BLaER1 (cell line): ENCODE results near the gene PSIP1.

ENCODE experiments used
- H3K27ac ChIP-seq: shearing (Covaris generic); formaldehyde crosslinking; 2 replicates; pipeline ENCODE4 v1.8.1; 2022
- H3K27me3 ChIP-seq: shearing (Covaris generic); formaldehyde crosslinking; 2 replicates; pipeline ENCODE4 v1.8.1; 2022
- H3K36me3 ChIP-seq: shearing (Covaris generic); formaldehyde crosslinking; 2 replicates; pipeline ENCODE4 v1.8.1; 2022
- H3K4me1 ChIP-seq: shearing (Covaris generic); formaldehyde crosslinking; 2 replicates; pipeline ENCODE4 v1.8.1; 2022
- H3K4me2 ChIP-seq: shearing (Covaris generic); formaldehyde crosslinking; 2 replicates; pipeline ENCODE4 v1.8.1; 2022
- H3K4me3 ChIP-seq: shearing (Covaris generic); formaldehyde crosslinking; 2 replicates; pipeline ENCODE4 v1.8.1; 2022
- H3K9ac ChIP-seq: shearing (Covaris generic); formaldehyde crosslinking; 2 replicates; pipeline ENCODE4 v1.8.1; 2022
- H3K9me3 ChIP-seq: shearing (Covaris generic); formaldehyde crosslinking; 2 replicates; pipeline ENCODE4 v1.8.1; 2022
- H4K20me1 ChIP-seq: shearing (Covaris generic); formaldehyde crosslinking; 2 replicates; pipeline ENCODE4 v1.8.1; 2022
- Cebpa-rat ChIP-seq: shearing (Covaris generic); IDR thresholded peaks from 2 replicates; pipeline ENCODE4 v1.8.1; 2022

PSIP1 gene

GRCh38 chr9:15510789-15511575 is at the start of gene PSIP1:
PSIP1 (minus strand) TSS chr9:15510970; CDS start chr9:15510188, 782 bp downstream.
- Histone ChIP-seq H3K4me1 (peaks cover 46% of the 10 kb centered on the region), H3K4me3 (peak within 1 kb of the TSS; percentile 98), H4K20me1 (peaks cover 40% of the 10 kb centered on the region), H3K9me3 (no peaks in the 10 kb centered on the region), H3K9ac (peak within 1 kb of the TSS; percentile 98), H3K27me3 (no peaks in the 10 kb centered on the region), H3K4me2 (peak within 1 kb of the TSS; percentile 86), H3K27ac (peak within 1 kb of the TSS; percentile 99), H3K36me3 (peaks cover 29% of the 10 kb centered on the region)
- TF ChIP-seq Cebpa-rat, result no peak

- Histone ChIP-seq H3K9ac (peak overlapping the region; percentile 84), H3K27me3 (no peaks in the 10 kb centered on the region), H4K20me1 (no peaks in the 10 kb centered on the region), H3K27ac (peak overlapping the region; percentile 84), H3K4me3 (peak overlapping the region; percentile 77), H3K4me2 (peak overlapping the region; percentile 93), H3K9me3 (no peaks in the 10 kb centered on the region), H3K4me1 (peaks cover 19% of the 10 kb centered on the region), H3K36me3 (no peaks in the 10 kb centered on the region)
- TF ChIP-seq Cebpa-rat, result no peak
Measured at GRCh38 chr9:15553528-15553898, 42.7 kb upstream of the PSIP1 start.

- Histone ChIP-seq H3K27me3 (no peaks in the 10 kb centered on the region), H3K4me3 (peak within 1 kb of the TSS; percentile 77), H4K20me1 (no peaks in the 10 kb centered on the region), H3K9ac (peak within 1 kb of the TSS; percentile 84), H3K9me3 (no peaks in the 10 kb centered on the region), H3K36me3 (no peaks in the 10 kb centered on the region), H3K4me2 (peak within 1 kb of the TSS; percentile 93), H3K4me1 (peaks cover 19% of the 10 kb centered on the region), H3K27ac (peak within 1 kb of the TSS; percentile 84)
- no peak for TF ChIP-seq Cebpa-rat
Measured at GRCh38 chr9:15552636-15553527, 42.1 kb upstream of the PSIP1 start, which contains the start of gene CCDC171. CCDC171 (plus strand) TSS chr9:15553043; CDS start chr9:15564089, 11,046 bp downstream.

- Histone ChIP-seq H3K36me3 (no peaks in the 10 kb centered on the region), H3K27ac (no peak overlapping the region), H3K9me3 (no peaks in the 10 kb centered on the region), H3K9ac (no peak overlapping the region), H3K4me2 (no peak overlapping the region), H4K20me1 (no peaks in the 10 kb centered on the region), H3K27me3 (no peaks in the 10 kb centered on the region), H3K4me3 (no peak overlapping the region), H3K4me1 (peaks cover 19% of the 10 kb centered on the region)
- TF ChIP-seq Cebpa-rat, result no peak
Measured at GRCh38 chr9:15549611-15550010, 38.8 kb upstream of the PSIP1 start.

GRCh38 chr9:15543047-15543813 is 32.5 kb upstream of the PSIP1 start:
- no peaks in the 10 kb centered on the region for H3K36me3 ChIP-seq
- no peak for TF ChIP-seq Cebpa-rat
- no peak overlapping the region for H3K4me3 ChIP-seq
- no peaks in the 10 kb centered on the region for H3K27me3 ChIP-seq
- no peak overlapping the region for H3K9ac ChIP-seq
- H3K4me2 ChIP-seq, result no peak overlapping the region
- no peaks in the 10 kb centered on the region for H3K4me1 ChIP-seq
- no peaks in the 10 kb centered on the region for H4K20me1 ChIP-seq
- H3K27ac ChIP-seq, result no peak overlapping the region
- peaks cover 3% of the 10 kb centered on the region; the same call in 1 of the 2 replicates for H3K9me3 ChIP-seq

- Histone ChIP-seq H3K36me3 (no peaks in the 10 kb centered on the region), H3K27ac (no peak overlapping the region), H3K27me3 (no peaks in the 10 kb centered on the region), H3K9me3 (peaks cover 5% of the 10 kb centered on the region; the same call in 1 of the 2 replicates), H3K4me3 (no peak overlapping the region), H3K4me1 (no peaks in the 10 kb centered on the region), H3K9ac (no peak overlapping the region), H3K4me2 (no peak overlapping the region), H4K20me1 (no peaks in the 10 kb centered on the region)
- TF ChIP-seq Cebpa-rat, result no peak
Measured at GRCh38 chr9:15542624-15543023, 31.9 kb upstream of the PSIP1 start.

- Histone ChIP-seq H3K4me3 (no peak overlapping the region), H3K9ac (no peak overlapping the region), H3K9me3 (peaks cover 5% of the 10 kb centered on the region; the same call in 1 of the 2 replicates), H4K20me1 (no peaks in the 10 kb centered on the region), H3K4me2 (no peak overlapping the region), H3K27ac (no peak overlapping the region), H3K36me3 (no peaks in the 10 kb centered on the region), H3K27me3 (no peaks in the 10 kb centered on the region), H3K4me1 (no peaks in the 10 kb centered on the region)
- no peak for TF ChIP-seq Cebpa-rat
Measured at GRCh38 chr9:15541872-15542271, 31.1 kb upstream of the PSIP1 start.

- no peak for TF ChIP-seq Cebpa-rat
- no peaks in the 10 kb centered on the region for H3K4me1 ChIP-seq
Measured at GRCh38 chr9:15531380-15531779, 20.6 kb upstream of the PSIP1 start.

More at GRCh38 chr9:15531380-15531779, 20.6 kb upstream of the PSIP1 start:
- H3K36me3 ChIP-seq, result no peaks in the 10 kb centered on the region
- H3K27ac ChIP-seq, result no peak overlapping the region
- H3K9ac ChIP-seq, result no peak overlapping the region
- no peak overlapping the region for H3K4me3 ChIP-seq
- H3K4me2 ChIP-seq, result no peak overlapping the region
- H4K20me1 ChIP-seq, result no peaks in the 10 kb centered on the region
- 0 out of 2 replicates have a peak, but pooled peaks cover 4% of the 10 kb centered on the region for H3K9me3 ChIP-seq
- no peaks in the 10 kb centered on the region for H3K27me3 ChIP-seq
